Aorta (tissue), 5 donors: ENCODE results near the gene B3GAT3. TPM values are rescaled to one million over a fixed set of nuclear protein-coding genes. Genes with fewer than 3 reads are reported as not detected.

ENCODE experiments used
- ATAC-seq: fragments of 200-7000 bp; cut with Tn5 transposase; one replicate; pipeline ENCODE4 v1.9.1; 2022; ENCODE audit warnings: moderate library complexity; ENCODE audit not compliant: low FRiP score
- DNase-seq, 2 donors: peaks; one replicate each; pipeline ENCODE4 v3.0.0-alpha.2; 2020
- H3K27ac ChIP-seq, 2 donors: one replicate each; pipeline ENCODE4 v1.5.1; 2013; ENCODE audit warnings: low read length in 2 of 2, mild to moderate bottlenecking in 2 of 2, moderate library complexity in 2 of 2, control low read depth in 1 of 2, inconsistent platforms in 1 of 2, low read depth in 1 of 2
- H3K27me3 ChIP-seq, 2 donors: one replicate each; pipeline ENCODE4 v1.6.1; 2013; ENCODE audit warnings: control low read depth in 1 of 2, low read length in 1 of 2, mild to moderate bottlenecking in 1 of 2, moderate library complexity in 1 of 2; ENCODE audit not compliant: insufficient read depth in 2 of 2, control insufficient read depth in 1 of 2
- H3K36me3 ChIP-seq, 2 donors: one replicate each; pipeline ENCODE4 v1.6.1; 2013; ENCODE audit warnings: control low read depth in 1 of 2, low read length in 1 of 2, mild to moderate bottlenecking in 1 of 2; ENCODE audit not compliant: insufficient read depth in 2 of 2, control insufficient read depth in 1 of 2
- H3K4me1 ChIP-seq, 2 donors: one replicate each; pipeline ENCODE4 v1.6.1; 2013; ENCODE audit warnings: low read length in 2 of 2, control low read depth in 1 of 2, mild to moderate bottlenecking in 1 of 2, moderate library complexity in 1 of 2; ENCODE audit not compliant: insufficient read depth in 2 of 2, control insufficient read depth in 1 of 2
- H3K4me3 ChIP-seq, 2 donors: one replicate each; pipeline ENCODE4 v1.5.1; 2013; ENCODE audit warnings: low read length in 2 of 2, control low read depth in 1 of 2, mild to moderate bottlenecking in 1 of 2
- H3K9me3 ChIP-seq: one replicate; pipeline ENCODE4 v1.6.1; 2013; ENCODE audit warnings: mild to moderate bottlenecking, low read length; ENCODE audit not compliant: control insufficient read depth
- WGBS, 2 donors: extraction: QIAGEN DNeasy Blood & Tissue Kit; methylation state at CpG; one replicate each; pipeline ENCODE4 v1.1.7; 2013; 5-methylcytosine and 5-hydroxymethylcytosine counted together
- intact Hi-C, 2 donors: fragments of 100-400 bp; cut with DNase I; formaldehyde crosslinking; loops; one replicate each; pipeline versions ENCODE4 v1.14.2 to v1.15.0; 2022
- polyA plus RNA-seq, 2 donors: library from polyadenylated mRNA; stranded (reverse); fragments of 200-250 nt; gene quantifications; one replicate each; pipeline ENCODE4 v1.2.3, GENCODE V29; 2013
- total RNA-seq, 2 donors: library from RNA; stranded (reverse); fragmentation: NEBNext Ultra II Directional; extraction: Animal tissue kit (Norgen Biotek cat#: 25700); gene quantifications; one replicate each; pipeline ENCODE4 v1.2.1, GENCODE V29; 2021
- donor health status: healthy with polysubstance abuse.
- donor health status: Bipolar disorder and iron deficiency.
- donor health status: DM: no; HTN: no; CAD: no.
- donor health status: DM: no; HTN: no; CAD: no.
- donor health status: DM: yes; HTN: yes; CAD: no.

B3GAT3 gene
- total and polyA plus RNA-seq, 4 donors = 12.6 to 45.2 (median 33.2) TPM

GRCh38 chr11:62610403-62610802 is 11.4 kb downstream of the B3GAT3 start:
- H3K27me3 ChIP-seq = no peaks in the 10 kb centered on the region
- WGBS, 2 donors = 91 to 92% methylated on average over 6 of the region's 6 CpGs
- H3K4me1 ChIP-seq = no peaks in the 10 kb centered on the region
- H3K4me3 ChIP-seq = no peak overlapping the region
- peaks cover 0 to 2% of the 10 kb centered on the region in 2 donors for H3K36me3 ChIP-seq
- no peak for ATAC-seq
- no peak overlapping the region for H3K27ac ChIP-seq
- intact Hi-C loops = no loop called here
- DNase-seq = no peak
- H3K9me3 ChIP-seq = no peaks in the 10 kb centered on the region

- H3K36me3 ChIP-seq = peaks cover 0 to 2% of the 10 kb centered on the region in 2 donors
- WGBS, 2 donors = 87% methylated on average over 12 of the region's 12 CpGs
- H3K4me3 ChIP-seq = no peak overlapping the region
- H3K9me3 ChIP-seq = no peaks in the 10 kb centered on the region
- no peak overlapping the region for H3K27ac ChIP-seq
- no peaks in the 10 kb centered on the region for H3K4me1 ChIP-seq
- intact Hi-C loops = no loop called here
- no peaks in the 10 kb centered on the region for H3K27me3 ChIP-seq
- DNase-seq = no peak
- ATAC-seq = no peak
Measured at GRCh38 chr11:62608776-62609175, 13.0 kb downstream of the B3GAT3 start.

GRCh38 chr11:62607714-62608113 is 14.1 kb downstream of the B3GAT3 start:
- Histone ChIP-seq H3K4me1 (no peaks in the 10 kb centered on the region), H3K27ac (no peak overlapping the region), H3K27me3 (no peaks in the 10 kb centered on the region), H3K36me3 (peaks cover 0 to 2% of the 10 kb centered on the region in 2 donors), H3K4me3 (no peak overlapping the region), H3K9me3 (no peaks in the 10 kb centered on the region)
- 79 to 87% methylated on average over 4 of the region's 4 CpGs for WGBS, 2 donors
- ATAC-seq (no peak), DNase-seq (no peak)
- intact Hi-C loops = no loop called here

- Histone ChIP-seq H3K4me1 (no peaks in the 10 kb centered on the region), H3K27ac (no peak overlapping the region), H3K4me3 (no peak overlapping the region), H3K9me3 (no peaks in the 10 kb centered on the region), H3K36me3 (peaks cover 0 to 2% of the 10 kb centered on the region in 2 donors), H3K27me3 (no peaks in the 10 kb centered on the region)
- WGBS, 2 donors = 93% methylated on average over 15 of the region's 15 CpGs
- ATAC-seq (no peak), DNase-seq (no peak)
- intact Hi-C loops = no loop called here
Measured at GRCh38 chr11:62605902-62606301, 15.9 kb downstream of the B3GAT3 start.

- Histone ChIP-seq H3K4me1 (no peaks in the 10 kb centered on the region), H3K36me3 (peaks cover 0 to 2% of the 10 kb centered on the region in 2 donors), H3K9me3 (no peaks in the 10 kb centered on the region), H3K4me3 (no peak overlapping the region), H3K27me3 (no peaks in the 10 kb centered on the region), H3K27ac (no peak overlapping the region)
- DNase-seq (no peak), ATAC-seq (no peak)
- intact Hi-C loops = no loop called here
- whole genome bisulfite sequencing, 2 donors = 87 to 90% methylated on average over 6 of the region's 6 CpGs
Measured at GRCh38 chr11:62605467-62605866, 16.3 kb downstream of the B3GAT3 start.

- H3K4me1 ChIP-seq = no peaks in the 10 kb centered on the region
- intact Hi-C loops = loop anchor here in 1 of 2 donors (5.0 kb wide), 1 partner anchor 63 kb away; the partner anchor contains the start of genes C11orf98 and CSKMT
- WGBS, 2 donors = 76 to 80% methylated on average over 13 of the region's 13 CpGs
- no peaks in the 10 kb centered on the region for H3K27me3 ChIP-seq
- ATAC-seq (no peak), DNase-seq (no peak)
- peaks cover 0 to 2% of the 10 kb centered on the region in 2 donors for H3K36me3 ChIP-seq
- no peaks in the 10 kb centered on the region for H3K9me3 ChIP-seq
- no peak overlapping the region for H3K4me3 ChIP-seq
- no peak overlapping the region for H3K27ac ChIP-seq
Measured at GRCh38 chr11:62604460-62605120, 17.2 kb downstream of the B3GAT3 start.

GRCh38 chr11:62603776-62604299 is 17.9 kb downstream of the B3GAT3 start:
- DNase-seq (no peak), ATAC-seq (no peak)
- intact Hi-C loops = loop anchor here in 1 of 2 donors (5.0 kb wide), 1 partner anchor 63 kb away; the partner anchor contains the start of genes C11orf98 and CSKMT
- Histone ChIP-seq H3K36me3 (peaks cover 0 to 2% of the 10 kb centered on the region in 2 donors), H3K4me3 (no peak overlapping the region), H3K27ac (no peak overlapping the region), H3K4me1 (no peaks in the 10 kb centered on the region), H3K9me3 (no peaks in the 10 kb centered on the region), H3K27me3 (no peaks in the 10 kb centered on the region)
- WGBS, 2 donors = 91 to 94% methylated on average over 8 of the region's 8 CpGs

- peaks cover under 1 to 3% of the 10 kb centered on the region in 2 donors for H3K36me3 ChIP-seq
Measured at GRCh38 chr11:62603072-62603408, 18.7 kb downstream of the B3GAT3 start.

More at GRCh38 chr11:62603072-62603408, 18.7 kb downstream of the B3GAT3 start:
- DNase-seq = no peak
- no peaks in the 10 kb centered on the region for H3K9me3 ChIP-seq
- H3K4me1 ChIP-seq = no peaks in the 10 kb centered on the region
- no peaks in the 10 kb centered on the region for H3K27me3 ChIP-seq
- H3K27ac ChIP-seq = peak overlapping the region in 1 of 2 donors; percentile 82
- no peak for ATAC-seq
- H3K4me3 ChIP-seq = peak overlapping the region in 1 of 2 donors; percentile 3
- 9 to 10% methylated on average over 13 of the region's 13 CpGs for WGBS, 2 donors
- intact Hi-C loops = loop anchor here in 1 of 2 donors (5.0 kb wide), 1 partner anchor 64 kb away; the partner anchor contains the start of genes C11orf98 and CSKMT
